LNCaP clone FGC (cell line): ENCODE data around the gene CDV3.
A peak's percentile ranks its signal among the peaks of the same experiment; 100 is the strongest.
"Not testable (repeated sequence)": the region's sequence is repeated elsewhere in the genome, so short reads cannot be mapped to it uniquely, and the experiment has no call there.

Source experiments
- DNase-seq: peaks from one replicate; pipeline ENCODE4 v3.0.0-alpha.2; 2011; ENCODE audit warnings: low read depth
- H3K4me3 ChIP-seq: 2 replicates; pipeline ENCODE4 v1.5.1; 2011; ENCODE audit warnings: mild to moderate bottlenecking, low read depth, low read length, control low read depth
- CTCF ChIP-seq: IDR thresholded peaks from 2 replicates; pipeline ENCODE4 v1.5.1; 2012; ENCODE audit warnings: mild to moderate bottlenecking; ENCODE audit not compliant: control insufficient read depth, insufficient read depth; ENCODE audit errors: extremely low read depth

The CDV3 gene, protein sequence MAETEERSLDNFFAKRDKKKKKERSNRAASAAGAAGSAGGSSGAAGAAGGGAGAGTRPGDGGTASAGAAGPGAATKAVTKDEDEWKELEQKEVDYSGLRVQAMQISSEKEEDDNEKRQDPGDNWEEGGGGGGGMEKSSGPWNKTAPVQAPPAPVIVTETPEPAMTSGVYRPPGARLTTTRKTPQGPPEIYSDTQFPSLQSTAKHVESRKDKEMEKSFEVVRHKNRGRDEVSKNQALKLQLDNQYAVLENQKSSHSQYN

DNA sequence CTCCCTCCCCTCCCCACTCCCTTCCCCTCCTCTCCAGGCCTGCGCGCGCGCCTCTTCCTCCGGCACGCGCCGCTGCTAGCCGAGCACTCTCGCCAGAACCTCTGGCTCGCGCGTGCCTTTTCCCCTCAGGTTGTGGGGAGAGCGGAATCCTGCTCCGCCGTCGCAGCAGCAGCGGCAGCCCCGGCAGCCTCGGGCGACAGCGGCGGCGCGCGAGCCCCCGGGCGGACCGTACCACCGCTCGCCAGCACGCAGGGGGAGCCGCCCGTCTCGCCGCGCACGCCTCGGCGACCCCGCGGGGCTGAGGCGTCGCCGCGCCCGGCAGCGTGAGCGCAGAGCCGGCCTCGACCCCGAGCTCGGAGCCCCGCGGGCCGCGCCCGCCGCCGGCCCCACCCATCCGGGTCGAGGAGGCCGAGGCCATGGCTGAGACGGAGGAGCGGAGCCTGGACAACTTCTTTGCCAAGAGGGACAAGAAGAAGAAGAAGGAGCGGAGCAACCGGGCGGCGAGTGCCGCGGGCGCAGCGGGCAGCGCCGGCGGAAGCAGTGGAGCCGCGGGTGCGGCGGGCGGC lies at the start of gene CDV3:
Gene CDV3 (plus strand): TSS at position 58 of the 566 bp plus-strand sequence. CDS start 359 bp downstream, at position 417.
- DNase-seq, result no peak
- H3K4me3 ChIP-seq, result peak within 1 kb of the TSS; percentile 92
- TF ChIP-seq CTCF, result no peak

DNA sequence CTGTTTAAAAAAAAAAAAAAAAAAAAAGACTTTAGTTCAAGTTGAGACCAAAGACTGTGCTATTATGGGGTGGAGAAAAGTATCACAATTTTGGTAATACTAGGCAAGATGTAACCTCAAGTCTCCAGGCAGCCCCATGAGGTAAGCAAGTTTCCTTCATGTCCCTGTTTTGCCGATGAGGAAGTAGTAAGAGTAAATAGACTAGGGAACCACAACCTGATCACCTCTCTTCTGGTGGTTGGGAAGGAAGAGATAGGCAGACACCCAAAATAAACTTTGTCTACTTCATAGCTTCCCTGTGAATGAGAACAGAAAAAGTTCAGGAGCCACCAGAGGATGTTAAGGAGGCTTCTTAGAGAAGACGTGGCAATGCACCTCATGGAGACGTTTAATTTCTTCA lies 49.7 kb upstream of the CDV3 start:
- DNase-seq, result peak; percentile 61

GRCh38 chr3:133525435-133525834 lies 48.1 kb upstream of the CDV3 start:
- DNase-seq, result no peak
- H3K4me3 ChIP-seq, result no peak overlapping the region
- no peak for TF ChIP-seq CTCF

More for the DNA sequence above, 49.7 kb upstream of the CDV3 start:
- H3K4me3 ChIP-seq, result not testable (repeated sequence)

GRCh38 chr3:133527081-133527715 lies 46.3 kb upstream of the CDV3 start:
- DNase-seq, result peak; percentile 42
- no peak for TF ChIP-seq CTCF
- H3K4me3 ChIP-seq, result no peak overlapping the region

DNA sequence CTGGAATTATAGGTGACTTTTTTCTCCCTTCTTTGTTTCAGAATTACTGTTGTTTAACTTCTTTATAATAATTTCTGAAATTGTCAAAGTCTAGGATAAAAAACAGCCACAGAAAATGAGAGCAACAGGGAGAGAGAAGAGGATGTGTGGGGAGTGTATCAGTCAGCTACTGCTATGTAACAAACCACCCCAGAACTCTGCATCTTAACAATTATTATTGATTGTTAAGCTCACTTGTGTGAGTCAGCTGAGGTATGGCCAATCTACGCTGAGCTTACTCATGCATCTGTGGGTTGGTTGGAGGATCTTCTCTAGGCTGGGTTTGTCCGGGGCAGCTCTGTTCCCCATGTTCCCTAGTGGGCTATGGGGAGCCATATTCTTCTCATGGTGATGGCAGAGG lies 43.7 kb upstream of the CDV3 start:
- TF ChIP-seq CTCF, result no peak
- no peak for DNase-seq
- no peak overlapping the region for H3K4me3 ChIP-seq

DNA sequence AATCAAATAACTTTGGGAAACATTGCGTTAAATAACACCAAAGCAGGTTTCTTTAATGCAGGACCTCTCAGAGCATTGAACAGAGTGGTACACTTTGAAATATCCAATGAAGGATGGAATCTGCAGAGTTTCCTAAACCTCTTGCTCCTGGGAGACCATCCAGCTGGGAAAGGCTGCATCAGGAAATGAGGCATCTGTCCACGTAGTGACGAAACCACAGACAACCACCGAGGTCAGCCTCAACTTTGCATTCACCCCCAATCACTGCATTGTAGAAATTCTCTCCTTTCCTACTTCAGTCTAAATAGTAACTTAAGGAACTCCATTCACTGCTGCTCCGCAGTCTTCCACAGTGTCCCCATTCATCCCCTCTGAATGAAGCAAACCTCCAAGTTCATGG lies 41.5 kb upstream of the CDV3 start:
- no peak for DNase-seq
- H3K4me3 ChIP-seq, result no peak overlapping the region
- TF ChIP-seq CTCF, result no peak

DNA sequence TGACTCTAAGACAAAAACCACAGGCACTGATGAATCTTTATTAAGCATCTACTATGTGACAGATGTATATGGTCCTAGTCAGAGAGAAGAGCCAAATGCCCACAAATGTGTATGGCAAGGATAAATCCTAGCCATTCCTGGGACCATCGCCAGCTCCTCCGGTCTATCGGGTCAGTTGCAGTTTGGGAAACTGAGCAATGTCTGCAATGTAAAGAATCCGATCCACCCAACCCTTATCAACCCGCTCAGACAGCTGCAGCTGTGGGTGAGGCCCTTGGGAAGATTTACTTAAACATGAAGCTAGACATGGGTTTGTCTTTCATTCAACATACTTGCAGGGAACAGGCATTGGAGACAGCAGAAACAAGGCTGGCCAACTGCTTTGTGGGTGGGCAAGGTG lies 40.5 kb upstream of the CDV3 start:
- no peak for DNase-seq
- no peak for TF ChIP-seq CTCF
- H3K4me3 ChIP-seq, result no peak overlapping the region
